ENCODE measurements around the gene NPPA. TPM values are rescaled to one million over a fixed set of nuclear protein-coding genes. Genes with fewer than 3 reads are reported as not detected.
A peak's percentile ranks its signal among the peaks of the same experiment; 100 is the strongest.
"Not testable (repeated sequence)": the region's sequence is repeated elsewhere in the genome, so short reads cannot be mapped to it uniquely, and the experiment has no call there.

The NPPA gene
- total RNA-seq, 1 experiment from 2014 or later = not detected

GRCh38 chr1:11804666-11805421, 42.7 kb downstream of the NPPA start:
- TSS peak; percentile 61 for BruUV-seq (replicated peaks)
- no peaks in the 10 kb centered on the region for H4K20me1 ChIP-seq (ENCODE audit: insufficient read depth)
- H3K4me3 ChIP-seq = peak overlapping the region; percentile 87
- H3K9me2 ChIP-seq (ENCODE audit: insufficient read depth) = no peaks in the 10 kb centered on the region
- TF ChIP-seq, protein P1, sequence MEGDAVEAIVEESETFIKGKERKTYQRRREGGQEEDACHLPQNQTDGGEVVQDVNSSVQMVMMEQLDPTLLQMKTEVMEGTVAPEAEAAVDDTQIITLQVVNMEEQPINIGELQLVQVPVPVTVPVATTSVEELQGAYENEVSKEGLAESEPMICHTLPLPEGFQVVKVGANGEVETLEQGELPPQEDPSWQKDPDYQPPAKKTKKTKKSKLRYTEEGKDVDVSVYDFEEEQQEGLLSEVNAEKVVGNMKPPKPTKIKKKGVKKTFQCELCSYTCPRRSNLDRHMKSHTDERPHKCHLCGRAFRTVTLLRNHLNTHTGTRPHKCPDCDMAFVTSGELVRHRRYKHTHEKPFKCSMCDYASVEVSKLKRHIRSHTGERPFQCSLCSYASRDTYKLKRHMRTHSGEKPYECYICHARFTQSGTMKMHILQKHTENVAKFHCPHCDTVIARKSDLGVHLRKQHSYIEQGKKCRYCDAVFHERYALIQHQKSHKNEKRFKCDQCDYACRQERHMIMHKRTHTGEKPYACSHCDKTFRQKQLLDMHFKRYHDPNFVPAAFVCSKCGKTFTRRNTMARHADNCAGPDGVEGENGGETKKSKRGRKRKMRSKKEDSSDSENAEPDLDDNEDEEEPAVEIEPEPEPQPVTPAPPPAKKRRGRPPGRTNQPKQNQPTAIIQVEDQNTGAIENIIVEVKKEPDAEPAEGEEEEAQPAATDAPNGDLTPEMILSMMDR (conservative IDR thresholded peaks at IDR 0.05) = no peak
- TF ChIP-seq EZH2 (IDR thresholded peaks at IDR 0.05; ENCODE audit: low read depth) = no peak
- no peaks in the 10 kb centered on the region for H3K9me3 ChIP-seq (ENCODE audit: insufficient read depth, low read depth)
- peak overlapping the region; percentile 82 for H3K27ac ChIP-seq
- H3K36me3 ChIP-seq (ENCODE audit: low read depth) = no peaks in the 10 kb centered on the region
- ChIA-PET POLR2A (ENCODE audit: unreplicated experiment) (no interaction called here), CTCF (no interaction called here)
- H3K4me2 ChIP-seq = peak overlapping the region; percentile 84
- peaks cover 27% of the 10 kb centered on the region; the same call in 1 of the 2 replicates for H3K4me1 ChIP-seq (replicated peaks; ENCODE audit: insufficient read depth)
- peaks cover 26% of the 10 kb centered on the region for H3K79me2 ChIP-seq (ENCODE audit: low read depth)
- DNase-seq = no peak
- no peaks in the 10 kb centered on the region for H3K27me3 ChIP-seq (ENCODE audit: insufficient read depth, low read depth)
- peaks cover 8% of the 10 kb centered on the region; the same call in 1 of the 2 replicates for H3F3A ChIP-seq (ENCODE audit: insufficient read depth, low read depth)
- intact Hi-C loops (cut with micrococcal nuclease; ENCODE audit: unreplicated experiment) = loop anchor here (1.0 to 5.0 kb wide), 4 partner anchors 18 to 533 kb away; partner anchors contain the start of genes AGTRAP, FBXO6 and UBIAD1
- H2AFZ ChIP-seq = peak overlapping the region; percentile 72; the same call in 1 of the 2 replicates

DNA sequence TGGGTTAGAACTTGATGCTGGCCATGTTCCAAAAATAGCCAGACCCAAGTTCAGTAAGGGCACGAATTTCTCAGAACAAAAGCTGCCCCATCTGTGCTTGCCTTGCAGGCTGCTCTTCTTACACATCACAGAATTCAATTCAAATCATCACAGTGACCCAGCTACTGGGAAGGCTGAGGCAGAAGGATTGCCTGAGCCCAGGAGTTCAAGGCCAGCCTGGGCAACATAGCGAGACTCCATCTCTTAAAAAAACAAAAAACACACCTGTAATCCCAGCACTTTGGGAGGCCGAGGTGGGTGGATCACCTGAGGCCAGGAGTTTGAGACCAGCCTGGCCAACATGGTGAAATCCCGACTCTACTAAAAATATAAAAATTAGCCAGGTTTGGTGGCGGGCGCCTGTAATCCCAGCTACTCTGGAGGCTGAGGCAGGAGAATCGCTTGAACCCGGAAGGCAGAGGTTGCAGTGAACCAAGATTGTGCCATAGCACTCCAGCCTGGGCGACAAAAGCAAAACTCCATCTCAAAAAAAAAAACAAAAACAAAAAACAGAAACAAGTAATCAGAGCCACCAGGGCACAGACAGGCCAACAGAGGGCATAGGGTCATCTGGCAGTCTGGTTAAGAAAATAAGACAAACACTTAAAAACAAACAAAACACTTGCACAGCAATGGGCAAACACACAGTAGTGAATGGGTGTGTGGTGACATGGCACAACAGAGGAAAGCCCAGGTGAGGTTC, 43.5 kb downstream of the NPPA start:
- CTCF ChIA-PET = interaction anchor here (1.0 to 2.0 kb wide), 2 partner anchors 18 to 19 kb away, joined by 5 to 7 read pairs; no protein-coding TSS in a partner anchor
- DNase-seq; H3K9me2 ChIP-seq (ENCODE audit: insufficient read depth); H3K27me3 ChIP-seq (ENCODE audit: insufficient read depth, low read depth); intact Hi-C loops (cut with micrococcal nuclease; ENCODE audit: unreplicated experiment); H4K20me1 ChIP-seq (ENCODE audit: insufficient read depth); H3K9me3 ChIP-seq (ENCODE audit: insufficient read depth, low read depth); H3F3A ChIP-seq (ENCODE audit: insufficient read depth, low read depth); H2AFZ ChIP-seq; BruUV-seq (replicated peaks); H3K36me3 ChIP-seq (ENCODE audit: low read depth): not testable (repeated sequence)
- peaks cover 26% of the 10 kb centered on the region for H3K79me2 ChIP-seq (ENCODE audit: low read depth)
- POLR2A ChIA-PET (ENCODE audit: unreplicated experiment) = interaction anchor here (0.6 to 1.5 kb wide), 4 partner anchors 13 to 151 kb away, joined by 4 to 11 read pairs (median 6); no protein-coding TSS in a partner anchor
- peak overlapping the region; percentile 82 for H3K27ac ChIP-seq
- peak overlapping the region; percentile 87; the same call in 1 of the 2 replicates for H3K4me3 ChIP-seq
- peak overlapping the region; percentile 84 for H3K4me2 ChIP-seq
- H3K4me1 ChIP-seq (replicated peaks; ENCODE audit: insufficient read depth) = peaks cover 27% of the 10 kb centered on the region; the same call in 1 of the 2 replicates

DNA sequence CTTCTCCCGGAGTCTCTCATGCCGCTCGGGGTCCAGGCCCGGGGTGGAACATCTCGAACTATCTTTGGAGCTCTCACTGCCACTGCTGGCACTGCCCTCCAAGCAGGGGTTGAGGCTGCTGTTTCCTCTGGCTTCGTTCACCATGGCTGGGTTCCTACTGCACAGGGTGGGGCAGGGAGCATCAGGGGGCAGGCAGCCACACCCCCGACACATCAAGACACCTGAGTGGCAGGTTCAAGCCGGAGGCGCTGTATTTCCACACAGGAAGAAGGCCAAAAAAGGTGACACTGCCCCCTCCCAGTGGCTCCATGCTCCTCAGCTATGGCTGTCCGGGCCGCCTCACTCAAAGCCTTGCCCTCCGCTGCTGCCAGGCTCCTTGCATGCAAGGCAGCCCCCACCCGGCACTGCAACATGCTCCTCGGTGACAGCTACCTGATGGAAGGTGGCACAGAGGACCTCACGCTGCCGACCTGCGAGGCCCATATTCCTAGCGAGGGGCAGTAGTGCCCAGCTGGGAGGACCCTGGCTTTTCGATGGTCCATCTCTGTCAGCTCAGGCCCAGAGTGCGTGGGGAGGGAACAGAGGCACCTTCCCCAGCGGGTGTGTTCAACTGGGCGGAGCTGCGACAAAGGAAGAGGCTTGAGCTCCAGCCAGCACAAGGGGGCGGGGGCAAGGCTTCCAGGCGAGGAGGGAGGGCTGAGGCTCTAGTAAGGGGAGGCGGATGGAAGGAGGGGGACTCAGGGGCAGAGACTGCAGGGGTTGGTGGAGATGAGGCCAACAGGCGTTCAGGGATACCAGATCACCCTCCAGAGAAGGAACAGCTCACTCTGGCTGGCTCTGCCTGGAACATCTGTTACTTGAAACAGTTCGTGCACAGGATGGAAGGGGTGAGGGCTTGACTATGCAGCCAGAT, 44.4 kb downstream of the NPPA start:
- intact Hi-C loops (cut with micrococcal nuclease; ENCODE audit: unreplicated experiment) = no loop called here
- Histone ChIP-seq H3K27me3 (ENCODE audit: insufficient read depth, low read depth) (no peaks in the 10 kb centered on the region), H3K27ac (no peak overlapping the region), H3K9me3 (ENCODE audit: insufficient read depth, low read depth) (no peaks in the 10 kb centered on the region), H4K20me1 (ENCODE audit: insufficient read depth) (no peaks in the 10 kb centered on the region), H3K4me1 (replicated peaks; ENCODE audit: insufficient read depth) (peaks cover 27% of the 10 kb centered on the region; the same call in 1 of the 2 replicates), H3K9me2 (ENCODE audit: insufficient read depth) (no peaks in the 10 kb centered on the region), H2AFZ (no peak overlapping the region), H3K4me2 (no peak overlapping the region), H3K4me3 (no peak overlapping the region), H3F3A (ENCODE audit: insufficient read depth, low read depth) (peaks cover 8% of the 10 kb centered on the region; the same call in 1 of the 2 replicates), H3K36me3 (ENCODE audit: low read depth) (no peaks in the 10 kb centered on the region), H3K79me2 (ENCODE audit: low read depth) (peaks cover 18% of the 10 kb centered on the region)
- BruUV-seq (replicated peaks) = no TSS peak
- no peak for TF ChIP-seq EZH2 (IDR thresholded peaks at IDR 0.05; ENCODE audit: low read depth)
- TF ChIP-seq, protein P1 (conservative IDR thresholded peaks at IDR 0.05) = no peak
- DNase-seq = peak in 1 of 2 experiments; percentile 77
- POLR2A ChIA-PET (ENCODE audit: unreplicated experiment) = interaction anchor here (0.6 to 1.5 kb wide), 5 partner anchors 12 to 150 kb away, joined by 4 to 11 read pairs (median 6); no protein-coding TSS in a partner anchor
- CTCF ChIA-PET = interaction anchor here (1.0 to 2.0 kb wide), 2 partner anchors 18 to 19 kb away, joined by 5 to 7 read pairs; no protein-coding TSS in a partner anchor
